Stimulated activated naive B cell treated with anti-CD40 and anti-IgM and Interleukin-4, amounts not matched to agents 10 μg/mL and 1 μg/mL and 100 μg/mL, for 72 hours (primary cell): ENCODE results near the gene ACOXL.
"Not testable (repeated sequence)": the region's sequence is repeated elsewhere in the genome, so short reads cannot be mapped to it uniquely, and the experiment has no call there.

Experiments used
- ATAC-seq, 2 donors: fragments of 150-1000 bp; cut with Tn5 transposase; replicated peaks; 2 replicates each; pipeline ENCODE4 v1.10.0; 2021; ENCODE audit warnings: moderate library complexity in 1 of 2
- DNase-seq: peaks from one replicate; pipeline ENCODE4 v3.0.0; 2021
- H3K27ac Mint-ChIP-seq: one replicate; pipeline ENCODE4 v1.8.0; 2022; ENCODE audit warnings: mild to moderate bottlenecking, mixed read lengths
- H3K27me3 Mint-ChIP-seq, 2 donors: one replicate each; pipeline ENCODE4 v1.8.0; 2022; ENCODE audit warnings: mixed read lengths in 2 of 2
- H3K36me3 Mint-ChIP-seq, 2 donors: one replicate each; pipeline ENCODE4 v1.8.0; 2022; ENCODE audit warnings: mixed read lengths in 2 of 2, mild to moderate bottlenecking in 1 of 2
- H3K4me1 Mint-ChIP-seq, 2 donors: one replicate each; pipeline ENCODE4 v1.8.0; 2022; ENCODE audit warnings: mixed read lengths in 2 of 2, mild to moderate bottlenecking in 1 of 2
- H3K4me3 Mint-ChIP-seq, 2 donors: one replicate each; pipeline ENCODE4 v1.8.0; 2022; ENCODE audit warnings: mild to moderate bottlenecking in 2 of 2, mixed read lengths in 2 of 2, moderate library complexity in 1 of 2
- H3K9me3 Mint-ChIP-seq, 2 donors: one replicate each; pipeline ENCODE4 v1.8.0; 2022; ENCODE audit warnings: mixed read lengths in 2 of 2, mild to moderate bottlenecking in 1 of 2

The ACOXL gene

GRCh38 chr2:110940376-110940910 lies 208.1 kb downstream of the ACOXL start:
- peaks cover 0 to 5% of the 10 kb centered on the region in 2 donors for H3K27me3 Mint-ChIP-seq
- H3K27ac Mint-ChIP-seq, result no peak overlapping the region
- ATAC-seq (no peak), DNase-seq (no peak)
- H3K4me3 Mint-ChIP-seq, result no peak overlapping the region
- peaks cover 0 to 8% of the 10 kb centered on the region in 2 donors for H3K4me1 Mint-ChIP-seq
- H3K36me3 Mint-ChIP-seq, result no peaks in the 10 kb centered on the region
- no peaks in the 10 kb centered on the region for H3K9me3 Mint-ChIP-seq

GRCh38 chr2:110941226-110941625 lies 208.9 kb downstream of the ACOXL start:
- no peak overlapping the region for H3K27ac Mint-ChIP-seq
- no peaks in the 10 kb centered on the region for H3K9me3 Mint-ChIP-seq
- ATAC-seq (no peak), DNase-seq (no peak)
- H3K4me1 Mint-ChIP-seq, result peaks cover 0 to 8% of the 10 kb centered on the region in 2 donors
- H3K4me3 Mint-ChIP-seq, result no peak overlapping the region
- no peaks in the 10 kb centered on the region for H3K36me3 Mint-ChIP-seq
- peaks cover 0 to 5% of the 10 kb centered on the region in 2 donors for H3K27me3 Mint-ChIP-seq

GRCh38 chr2:110943070-110943634 lies 210.8 kb downstream of the ACOXL start:
- no peak for DNase-seq
- ATAC-seq, result no peak
- Mint-ChIP-seq H3K4me3 (no peak overlapping the region), H3K27ac (no peak overlapping the region), H3K27me3 (peaks cover 0 to under 1% of the 10 kb centered on the region in 2 donors), H3K9me3 (peaks cover 0 to 2% of the 10 kb centered on the region in 2 donors), H3K36me3 (no peaks in the 10 kb centered on the region), H3K4me1 (peaks cover 1 to 22% of the 10 kb centered on the region in 2 donors)

- ATAC-seq (peak in 1 of 2 donors; percentile 41), DNase-seq (no peak)
- H3K4me1 Mint-ChIP-seq, result peaks cover 1 to 15% of the 10 kb centered on the region in 2 donors
- H3K4me3 Mint-ChIP-seq, result no peak overlapping the region
- peaks cover 0 to 2% of the 10 kb centered on the region in 2 donors for H3K9me3 Mint-ChIP-seq
- no peak overlapping the region for H3K27ac Mint-ChIP-seq
- no peaks in the 10 kb centered on the region for H3K27me3 Mint-ChIP-seq
- H3K36me3 Mint-ChIP-seq, result no peaks in the 10 kb centered on the region
These were observed 214.5 kb downstream of the ACOXL start for GRCh38 chr2:110946902-110947301.

GRCh38 chr2:110948027-110948674 lies 215.8 kb downstream of the ACOXL start:
- ATAC-seq (no peak), DNase-seq (no peak)
- no peaks in the 10 kb centered on the region for H3K27me3 Mint-ChIP-seq
- H3K4me1 Mint-ChIP-seq, result peaks cover 1 to 15% of the 10 kb centered on the region in 2 donors
- H3K36me3 Mint-ChIP-seq, result no peaks in the 10 kb centered on the region
- no peak overlapping the region for H3K27ac Mint-ChIP-seq
- peaks cover 0 to 2% of the 10 kb centered on the region in 2 donors for H3K9me3 Mint-ChIP-seq
- H3K4me3 Mint-ChIP-seq, result no peak overlapping the region

GRCh38 chr2:110950281-110950680 lies 217.9 kb downstream of the ACOXL start:
- Mint-ChIP-seq H3K36me3 (no peaks in the 10 kb centered on the region), H3K4me3 (no peak overlapping the region), H3K4me1 (peaks cover 1 to 15% of the 10 kb centered on the region in 2 donors), H3K27ac (no peak overlapping the region), H3K9me3 (peaks cover 4% of the 10 kb centered on the region in 2 donors), H3K27me3 (peaks cover 5 to 8% of the 10 kb centered on the region in 2 donors)
- DNase-seq (no peak), ATAC-seq (no peak)

- Mint-ChIP-seq H3K36me3 (no peaks in the 10 kb centered on the region), H3K9me3 (peaks cover 1 to 4% of the 10 kb centered on the region in 2 donors), H3K27me3 (peaks cover 10 to 19% of the 10 kb centered on the region in 2 donors), H3K4me1 (no peaks in the 10 kb centered on the region), H3K4me3 (no peak overlapping the region), H3K27ac (no peak overlapping the region)
- DNase-seq, result no peak
- no peak for ATAC-seq
These were observed 222.7 kb downstream of the ACOXL start for GRCh38 chr2:110955045-110955444.

GRCh38 chr2:110955556-110955955 lies 223.2 kb downstream of the ACOXL start:
- ATAC-seq (no peak), DNase-seq (no peak)
- Mint-ChIP-seq H3K27ac (no peak overlapping the region), H3K4me1 (no peaks in the 10 kb centered on the region), H3K9me3 (peaks cover 1 to 4% of the 10 kb centered on the region in 2 donors), H3K27me3 (peaks cover 13 to 19% of the 10 kb centered on the region in 2 donors), H3K36me3 (no peaks in the 10 kb centered on the region), H3K4me3 (no peak overlapping the region)

GRCh38 chr2:110957293-110957692 lies 224.9 kb downstream of the ACOXL start:
- H3K9me3 Mint-ChIP-seq, result peaks cover 3 to 7% of the 10 kb centered on the region in 2 donors
- no peaks in the 10 kb centered on the region for H3K4me1 Mint-ChIP-seq
- H3K4me3 Mint-ChIP-seq, result no peak overlapping the region
- no peaks in the 10 kb centered on the region for H3K36me3 Mint-ChIP-seq
- DNase-seq, result no peak
- ATAC-seq, result no peak
- peaks cover 18 to 28% of the 10 kb centered on the region in 2 donors for H3K27me3 Mint-ChIP-seq
- no peak overlapping the region for H3K27ac Mint-ChIP-seq

- Mint-ChIP-seq H3K4me3 (no peak overlapping the region), H3K27me3 (peaks cover 16 to 34% of the 10 kb centered on the region in 2 donors), H3K27ac (no peak overlapping the region), H3K4me1 (no peaks in the 10 kb centered on the region), H3K9me3 (peaks cover 3 to 5% of the 10 kb centered on the region in 2 donors), H3K36me3 (no peaks in the 10 kb centered on the region)
- DNase-seq, result no peak
- ATAC-seq, result no peak
These were observed 226.2 kb downstream of the ACOXL start for GRCh38 chr2:110958346-110959119.

GRCh38 chr2:110959198-110959597 lies 226.8 kb downstream of the ACOXL start:
- Mint-ChIP-seq H3K4me1 (no peaks in the 10 kb centered on the region), H3K36me3 (no peaks in the 10 kb centered on the region), H3K27me3 (peaks cover 13 to 33% of the 10 kb centered on the region in 2 donors), H3K4me3 (no peak overlapping the region), H3K9me3 (peaks cover 2 to 3% of the 10 kb centered on the region in 2 donors), H3K27ac (peak overlapping the region; percentile 43)
- DNase-seq, result no peak
- ATAC-seq, result no peak

GRCh38 chr2:110960281-110960680 lies 227.9 kb downstream of the ACOXL start:
- Mint-ChIP-seq H3K27me3 (peaks cover 13 to 27% of the 10 kb centered on the region in 2 donors), H3K36me3 (no peaks in the 10 kb centered on the region), H3K4me1 (no peaks in the 10 kb centered on the region), H3K27ac (no peak overlapping the region), H3K9me3 (peaks cover 2 to 3% of the 10 kb centered on the region in 2 donors), H3K4me3 (no peak overlapping the region)
- DNase-seq (no peak), ATAC-seq (no peak)

- no peak overlapping the region for H3K4me3 Mint-ChIP-seq
- DNase-seq (no peak), ATAC-seq (no peak)
- H3K27ac Mint-ChIP-seq, result no peak overlapping the region
- peaks cover 13 to 27% of the 10 kb centered on the region in 2 donors for H3K27me3 Mint-ChIP-seq
- H3K4me1 Mint-ChIP-seq, result no peaks in the 10 kb centered on the region
- peaks cover 2 to 3% of the 10 kb centered on the region in 2 donors for H3K9me3 Mint-ChIP-seq
- H3K36me3 Mint-ChIP-seq, result no peaks in the 10 kb centered on the region
These were observed 228.6 kb downstream of the ACOXL start for GRCh38 chr2:110960954-110961353.

- H3K36me3 Mint-ChIP-seq, H3K9me3 Mint-ChIP-seq, ATAC-seq, H3K27ac Mint-ChIP-seq, H3K4me1 Mint-ChIP-seq, H3K4me3 Mint-ChIP-seq, DNase-seq: not testable (repeated sequence)
- peaks cover 13 to 27% of the 10 kb centered on the region in 2 donors for H3K27me3 Mint-ChIP-seq
These were observed 229.3 kb downstream of the ACOXL start for GRCh38 chr2:110961643-110962042.
